NCI-H446 treated with DMSO at 0.1 percent for 48 hours (cell line): ENCODE results near the gene CATSPERD.

Experiments used
- DNase-seq: peaks from one replicate; lab custom pipeline; 2025; lab: John Stamatoyannopoulos, UW

The CATSPERD gene

GRCh38 chr19:5804516-5805461, 84.4 kb downstream of the CATSPERD start, which contains the start of gene NRTN:
NRTN (plus strand) TSS chr19:5805067; CDS start chr19:5824166, 19,099 bp downstream.
- no peak for DNase-seq

GRCh38 chr19:5805462-5806132, 85.2 kb downstream of the CATSPERD start:
- peak; percentile 33 for DNase-seq

DNA sequence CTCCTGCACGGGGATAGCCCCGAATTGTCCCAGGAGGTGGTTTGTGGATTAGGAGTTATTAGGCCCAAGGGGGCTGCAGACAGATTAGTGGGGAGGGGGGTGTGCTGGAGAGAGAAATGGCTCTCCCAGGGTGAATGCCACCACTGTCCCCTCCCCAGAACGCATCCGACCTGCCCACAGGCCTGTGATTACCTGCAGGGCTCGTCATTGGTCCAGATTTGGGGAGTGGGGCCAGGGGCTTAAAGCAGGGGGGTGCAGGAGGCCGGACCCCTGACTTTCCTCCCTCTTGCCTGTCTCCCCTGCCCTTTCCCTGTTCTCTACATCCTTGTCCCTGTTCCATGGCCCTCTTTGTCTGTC, 85.7 kb downstream of the CATSPERD start:
- DNase-seq: no peak

- no peak for DNase-seq
Observed at GRCh38 chr19:5806905-5807304, 86.5 kb downstream of the CATSPERD start.

DNA sequence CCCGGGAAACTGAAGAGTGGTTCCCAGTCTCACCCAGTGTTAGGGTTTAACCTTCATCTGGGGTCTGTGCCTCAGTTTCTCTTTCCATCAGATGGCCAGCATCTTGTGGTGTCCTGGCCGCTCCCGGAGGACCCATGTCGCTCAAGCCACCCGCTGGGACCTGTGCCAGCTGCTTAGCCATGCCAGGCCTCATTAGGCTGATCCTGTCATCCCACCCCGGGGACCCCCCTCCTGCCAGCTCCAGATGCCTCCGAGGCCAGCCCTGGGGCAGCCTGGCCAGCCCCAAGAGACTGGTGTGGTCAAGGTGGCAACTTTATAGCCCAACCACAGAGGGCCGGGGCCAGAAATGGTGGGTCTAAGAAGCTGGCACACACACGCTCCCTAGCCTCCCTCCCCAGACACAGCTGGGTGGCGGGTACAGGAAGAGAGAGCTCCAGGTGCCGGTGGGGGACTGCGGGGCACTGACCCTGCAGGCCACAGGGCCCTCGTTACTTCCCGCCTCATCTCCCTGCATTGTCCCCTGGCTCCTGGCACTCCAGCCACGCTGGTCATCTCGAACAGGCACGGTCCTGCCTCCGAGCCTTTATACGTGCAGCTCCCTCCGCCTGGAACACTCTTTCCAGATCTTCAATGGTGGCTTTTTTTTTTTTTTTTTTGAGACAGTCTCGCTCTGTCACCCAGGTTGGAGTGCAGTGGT, 87.8 kb downstream of the CATSPERD start:
- DNase-seq: no peak

GRCh38 chr19:5809053-5809452, 88.6 kb downstream of the CATSPERD start:
- no peak for DNase-seq

DNA sequence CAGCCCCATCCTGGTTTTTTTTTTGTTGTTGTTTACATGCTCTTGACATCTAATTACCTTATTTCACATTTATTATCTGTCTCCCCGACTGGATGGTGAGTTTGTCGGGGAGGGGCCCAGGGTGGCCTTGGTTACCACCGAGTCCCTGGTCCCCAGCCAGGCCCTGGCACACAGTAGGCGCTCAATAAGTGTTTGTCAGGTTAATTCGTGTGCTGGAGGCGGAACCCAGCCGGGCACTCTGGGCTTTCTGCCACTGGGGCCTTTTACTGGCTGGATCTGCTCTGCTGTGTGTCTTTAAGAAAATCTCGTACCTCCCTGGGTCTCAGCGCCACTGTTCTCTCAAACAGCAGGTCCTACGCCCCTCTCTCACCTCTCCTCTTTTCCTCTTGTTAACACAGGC, 89.0 kb downstream of the CATSPERD start:
- no peak for DNase-seq

- no peak for DNase-seq
Observed at GRCh38 chr19:5811117-5811516, 90.7 kb downstream of the CATSPERD start.

DNA sequence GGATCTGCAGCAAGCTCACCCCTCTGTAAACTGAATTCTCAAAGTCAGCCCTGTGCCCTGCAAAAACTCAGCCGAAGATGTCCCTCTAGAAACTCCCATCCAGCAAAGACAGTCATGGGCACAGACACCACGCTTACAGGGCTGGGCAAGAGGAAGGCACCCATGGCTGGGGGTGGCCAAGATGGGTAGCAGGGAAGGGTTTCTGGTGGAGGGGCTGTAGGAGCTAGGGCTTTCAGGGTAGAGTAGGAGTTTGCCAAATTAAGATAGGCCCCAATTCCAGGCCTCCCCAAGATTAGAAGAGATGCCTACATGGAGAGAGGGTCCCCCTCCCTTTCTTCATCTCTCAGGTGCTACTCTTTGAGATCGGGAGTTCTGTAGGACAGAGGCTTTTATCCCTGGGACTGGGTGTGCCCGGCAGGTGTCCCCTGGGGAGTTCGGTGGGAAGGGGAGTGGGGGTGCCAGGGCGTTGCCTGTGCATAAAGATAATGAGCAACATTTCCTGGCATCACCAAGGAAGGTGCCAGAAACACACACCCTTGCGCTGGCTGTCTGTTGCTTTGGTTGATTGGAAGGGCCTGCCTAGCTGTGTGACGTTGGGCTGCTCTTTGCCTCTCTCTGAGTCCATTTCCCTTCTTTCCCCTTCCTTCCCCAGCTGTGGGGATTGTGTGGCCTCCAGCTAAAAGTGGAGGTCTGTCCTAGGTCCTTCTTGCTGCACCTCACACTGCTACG, 93.8 kb downstream of the CATSPERD start:
- DNase-seq: no peak

DNA sequence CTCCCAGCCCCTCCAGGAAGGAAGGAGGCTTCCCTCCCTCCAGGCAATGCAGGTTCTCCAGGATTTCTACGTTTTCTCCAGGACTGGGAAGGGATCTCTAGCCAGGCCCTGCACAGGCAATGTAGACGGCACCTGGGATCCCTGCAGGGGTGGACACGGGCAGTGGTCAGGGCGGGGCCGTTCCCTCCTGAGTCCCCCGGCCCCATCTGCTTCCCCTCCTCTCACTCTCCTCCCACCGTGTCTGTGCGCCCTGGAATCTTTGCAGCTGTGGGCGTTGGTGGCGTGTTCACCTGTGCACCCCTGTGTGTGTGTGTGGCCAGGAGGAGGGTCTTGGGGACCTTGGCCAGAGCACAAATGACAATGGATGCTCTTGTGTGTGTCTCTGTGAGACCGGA, 94.4 kb downstream of the CATSPERD start:
- DNase-seq: no peak

DNA sequence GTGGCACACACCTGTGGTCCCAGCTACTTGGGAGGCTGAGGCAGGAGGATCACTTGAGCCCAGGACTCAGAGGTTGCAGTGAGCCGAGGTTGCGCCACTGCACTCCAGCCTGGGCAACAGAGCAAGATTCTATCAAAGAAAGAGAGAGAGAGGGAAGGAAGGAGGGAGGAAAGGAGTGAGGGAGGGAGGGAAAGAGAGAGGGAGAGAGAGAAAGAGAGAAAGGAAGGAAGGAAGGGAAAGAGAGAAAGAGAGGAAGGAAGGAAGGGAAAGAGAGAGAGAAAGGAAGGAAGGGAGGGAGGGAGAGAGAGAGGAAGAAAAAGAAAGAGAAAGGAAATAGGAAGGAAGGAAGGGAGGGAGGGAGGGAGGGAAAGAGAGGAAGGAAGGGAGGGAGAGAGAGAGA, 96.8 kb downstream of the CATSPERD start:
- no peak for DNase-seq

DNA sequence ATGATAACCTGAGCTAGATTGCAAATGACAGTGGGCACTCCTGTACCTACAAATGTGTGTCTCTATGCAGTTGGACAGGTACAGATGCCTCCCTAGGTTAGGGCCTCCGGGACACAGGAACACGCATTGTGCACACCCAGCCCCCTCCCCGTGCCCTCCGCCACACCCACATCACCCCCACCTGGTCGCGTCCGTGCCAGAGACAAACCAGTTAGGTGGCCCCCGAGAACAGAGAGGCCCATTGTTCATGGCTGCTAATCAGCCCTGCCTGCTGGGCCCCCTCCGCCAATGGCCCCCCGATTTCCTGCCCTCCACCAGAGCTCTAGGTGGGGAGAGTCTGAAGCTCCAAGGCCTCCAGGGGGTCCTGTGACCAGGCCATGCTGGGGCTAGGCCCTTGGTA, 98.2 kb downstream of the CATSPERD start:
- DNase-seq: no peak

DNA sequence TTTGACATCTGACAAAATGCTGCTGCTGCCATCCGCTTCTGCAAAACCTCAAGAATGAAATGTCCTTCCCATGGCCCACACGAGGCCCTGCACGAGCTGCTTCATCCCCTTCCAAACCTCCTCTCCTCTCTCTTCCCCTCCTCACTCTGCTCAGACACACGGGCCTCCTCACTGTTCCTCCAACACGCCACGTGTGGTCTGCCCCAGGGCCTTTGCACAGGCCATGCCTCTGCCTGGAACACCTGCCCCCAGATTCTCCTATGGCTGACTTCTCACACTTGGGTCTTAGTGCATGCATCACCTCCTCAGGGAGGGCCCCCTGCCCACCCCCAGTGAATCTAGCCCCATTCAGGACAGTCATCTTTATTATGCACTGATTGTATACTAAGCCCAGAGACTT, 100.3 kb downstream of the CATSPERD start:
- DNase-seq: no peak

DNA sequence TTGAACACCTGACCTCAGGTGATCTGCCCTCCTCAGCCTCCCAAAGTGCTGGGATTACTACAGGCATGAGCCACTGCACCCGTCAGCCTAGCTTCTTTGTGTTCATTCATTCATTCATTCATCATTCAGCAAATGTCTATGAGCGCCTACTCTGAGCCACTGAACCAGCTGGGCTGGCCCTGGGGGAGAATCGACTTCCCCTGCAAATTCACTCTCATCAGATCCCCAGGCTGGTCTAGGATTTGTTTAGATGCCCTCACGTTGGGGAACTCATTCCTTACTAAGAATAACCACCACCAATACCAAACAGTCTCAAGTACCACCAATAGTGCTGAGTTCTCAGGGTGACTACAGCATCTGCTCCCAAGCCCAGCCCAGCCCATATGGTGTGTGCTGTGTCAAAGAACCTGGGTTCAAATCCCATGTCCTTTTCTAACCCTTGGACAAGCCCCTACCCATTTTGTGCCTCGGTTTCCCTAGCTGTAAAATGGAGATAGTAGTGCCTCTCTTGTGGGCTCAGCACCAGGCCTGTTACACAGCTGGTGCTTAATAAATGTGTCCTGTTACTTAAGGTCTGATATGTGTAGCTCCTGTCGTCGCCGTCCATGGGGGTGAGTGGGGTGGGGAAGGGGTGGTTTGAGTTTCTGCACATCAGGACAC, 101.2 kb downstream of the CATSPERD start:
- no peak for DNase-seq

GRCh38 chr19:5822181-5822844, 101.9 kb downstream of the CATSPERD start:
- DNase-seq: no peak

DNA sequence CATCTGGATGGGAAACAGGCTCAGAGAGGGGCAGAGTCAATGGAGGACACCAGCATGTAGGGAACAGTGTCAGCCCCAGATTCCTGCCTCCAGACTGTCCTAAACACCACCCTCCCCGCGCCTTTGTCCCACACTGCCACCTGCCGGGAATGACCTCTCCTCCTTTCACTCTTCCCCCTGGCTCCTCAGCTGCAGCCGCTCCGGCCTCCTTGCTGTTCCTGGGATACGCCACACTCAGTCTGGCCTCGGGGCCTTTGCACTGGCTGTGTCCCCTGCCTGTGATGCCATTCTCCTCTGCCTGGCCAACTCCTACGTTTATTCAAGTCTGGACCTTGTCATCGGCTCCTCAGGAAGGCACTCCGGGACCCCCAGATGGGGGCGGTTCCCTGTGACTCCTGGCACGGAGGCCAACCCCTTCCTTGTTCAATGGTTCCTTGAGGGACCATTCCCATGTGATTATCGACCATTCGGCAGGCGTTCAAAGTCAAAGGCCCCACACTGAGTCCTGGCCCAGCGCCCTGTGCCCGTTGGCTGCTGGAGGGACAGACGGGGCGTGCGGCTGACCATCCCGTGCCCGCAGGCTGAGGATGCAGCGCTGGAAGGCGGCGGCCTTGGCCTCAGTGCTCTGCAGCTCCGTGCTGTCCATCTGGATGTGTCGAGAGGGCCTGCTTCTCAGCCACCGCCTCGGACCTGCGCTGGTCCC, 103.3 kb downstream of the CATSPERD start:
- no peak for DNase-seq

GRCh38 chr19:5824751-5825150, 104.3 kb downstream of the CATSPERD start:
- DNase-seq: no peak

- no peak for DNase-seq
Observed at GRCh38 chr19:5825178-5825577, 104.7 kb downstream of the CATSPERD start.

- peak; percentile 12 for DNase-seq
Observed at GRCh38 chr19:5826531-5827341, 106.3 kb downstream of the CATSPERD start.
